ENCODE measurements around the gene KRT83.

Gene KRT83

GRCh38 chr12:52268212-52268611 is 53.0 kb downstream of the KRT83 start:
- TF ChIP-seq CTCF (IDR thresholded peaks at IDR 0.05; ENCODE audit: extremely low read depth, missing control alignments) = no peak
- no peak for DNase-seq (ENCODE audit: low spot score)

- TF ChIP-seq CTCF (IDR thresholded peaks at IDR 0.05; ENCODE audit: extremely low read depth, missing control alignments) = no peak
- no peak for DNase-seq (ENCODE audit: low spot score)
Observed at GRCh38 chr12:52267699-52268098, 53.5 kb downstream of the KRT83 start.

- no peak for TF ChIP-seq CTCF (IDR thresholded peaks at IDR 0.05; ENCODE audit: extremely low read depth, missing control alignments)
- DNase-seq (ENCODE audit: low spot score) = no peak
Observed at GRCh38 chr12:52267266-52267665, 53.9 kb downstream of the KRT83 start.

- no peak for TF ChIP-seq CTCF (IDR thresholded peaks at IDR 0.05; ENCODE audit: extremely low read depth, missing control alignments)
- DNase-seq (ENCODE audit: low spot score) = no peak
Observed at GRCh38 chr12:52266514-52266913, 54.7 kb downstream of the KRT83 start.

GRCh38 chr12:52264435-52264825 is 56.8 kb downstream of the KRT83 start:
- no peak for DNase-seq (ENCODE audit: low spot score)
- TF ChIP-seq CTCF (IDR thresholded peaks at IDR 0.05; ENCODE audit: extremely low read depth, missing control alignments) = no peak
